NCI-H2081 (cell line): ENCODE data around the gene HBP1.
"Not testable (repeated sequence)": the region's sequence is repeated elsewhere in the genome, so short reads cannot be mapped to it uniquely, and the experiment has no call there.

Experiments used
- DNase-seq, 2 experiments: peaks; one replicate each; lab custom pipeline; 2025; lab: John Stamatoyannopoulos, UW

Gene HBP1

GRCh38 chr7:107155726-107156125 lies 13.1 kb upstream of the HBP1 start:
- DNase-seq = not testable (repeated sequence)

GRCh38 chr7:107157091-107157490 lies 11.7 kb upstream of the HBP1 start:
- DNase-seq = no peak

GRCh38 chr7:107158028-107158427 lies 10.8 kb upstream of the HBP1 start:
- DNase-seq = no peak

GRCh38 chr7:107160389-107160788 lies 8.4 kb upstream of the HBP1 start:
- no peak for DNase-seq

- no peak for DNase-seq
Observed at GRCh38 chr7:107161415-107161814, 7.4 kb upstream of the HBP1 start.

GRCh38 chr7:107162475-107162874 lies 6.3 kb upstream of the HBP1 start:
- DNase-seq = no peak

- no peak for DNase-seq
Observed at GRCh38 chr7:107164092-107164491, 4.7 kb upstream of the HBP1 start.

- no peak for DNase-seq
Observed at GRCh38 chr7:107165341-107165740, 3.5 kb upstream of the HBP1 start.

GRCh38 chr7:107166736-107167426 lies 1.9 kb upstream of the HBP1 start:
- no peak for DNase-seq

- DNase-seq = peak; percentile 39 to 45
Observed at GRCh38 chr7:107167483-107168232, 1.1 kb upstream of the HBP1 start.

GRCh38 chr7:107169120-107170050 lies 582 bp downstream of the HBP1 start:
- peak; percentile 96 to 98 for DNase-seq

GRCh38 chr7:107170051-107170915 lies 1.5 kb downstream of the HBP1 start:
- DNase-seq = no peak

GRCh38 chr7:107171496-107171895 lies 2.7 kb downstream of the HBP1 start:
- DNase-seq = no peak

GRCh38 chr7:107172276-107173032 lies 3.7 kb downstream of the HBP1 start:
- no peak for DNase-seq

- no peak for DNase-seq
Observed at GRCh38 chr7:107173191-107173590, 4.4 kb downstream of the HBP1 start.

GRCh38 chr7:107173691-107174406 lies 5.0 kb downstream of the HBP1 start:
- DNase-seq = no peak

GRCh38 chr7:107179326-107180164 lies 10.7 kb downstream of the HBP1 start:
- no peak for DNase-seq

- peak in 1 of 2 experiments; percentile 46 for DNase-seq
Observed at GRCh38 chr7:107180378-107180777, 11.6 kb downstream of the HBP1 start.

- no peak for DNase-seq
Observed at GRCh38 chr7:107181172-107181571, 12.4 kb downstream of the HBP1 start.
